HG03095 (cell line): Measurements from ENCODE around the gene CACNG4.

Experiments used
- ATAC-seq: cut with Tn5 transposase; IDR thresholded peaks from one replicate; pipeline ENCODE4 v1.9.1; 2021; ENCODE audit warnings: moderate library complexity; ENCODE audit not compliant: unreplicated experiment

The CACNG4 gene

DNA sequence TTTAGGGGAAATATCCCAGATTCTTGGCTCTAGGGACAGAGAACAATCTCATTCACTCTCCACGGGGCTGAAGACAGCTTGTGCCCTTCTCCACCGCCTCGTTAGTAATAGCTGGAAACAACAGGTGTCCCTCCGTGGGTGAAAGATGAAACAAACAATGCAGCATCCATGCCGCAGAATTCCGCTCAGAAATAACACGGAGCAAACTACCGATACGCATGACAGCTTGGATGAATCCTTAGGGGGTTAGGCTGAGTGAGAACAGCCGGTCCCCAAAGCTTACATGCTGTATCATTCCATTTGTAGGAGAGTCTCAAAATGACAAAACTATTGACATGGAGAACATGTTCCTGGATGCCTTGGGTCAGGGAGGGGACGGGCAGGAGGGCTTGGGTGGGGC is 50.5 kb downstream of the CACNG4 start:
- ATAC-seq = no peak

GRCh38 chr17:67016039-67016762 is 51.7 kb downstream of the CACNG4 start:
- no peak for ATAC-seq

DNA sequence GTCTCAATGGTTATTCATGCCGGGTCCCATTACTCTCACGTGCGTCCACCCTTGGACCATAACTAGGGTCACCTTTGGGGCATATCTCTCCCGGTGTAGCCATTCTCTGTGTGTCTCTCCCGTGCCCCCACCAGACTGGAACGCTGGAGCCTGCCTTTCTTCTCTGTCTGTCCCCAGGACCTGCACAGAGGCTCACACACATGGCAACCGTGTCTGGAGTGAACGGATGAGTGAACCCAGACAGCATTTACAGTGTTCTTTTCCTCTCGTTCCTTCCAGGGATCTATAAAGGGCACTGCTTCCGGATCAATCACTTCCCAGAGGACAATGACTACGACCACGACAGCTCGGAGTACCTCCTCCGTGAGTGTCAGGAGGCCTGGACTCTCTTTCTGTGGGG is 53.4 kb downstream of the CACNG4 start:
- ATAC-seq = no peak

DNA sequence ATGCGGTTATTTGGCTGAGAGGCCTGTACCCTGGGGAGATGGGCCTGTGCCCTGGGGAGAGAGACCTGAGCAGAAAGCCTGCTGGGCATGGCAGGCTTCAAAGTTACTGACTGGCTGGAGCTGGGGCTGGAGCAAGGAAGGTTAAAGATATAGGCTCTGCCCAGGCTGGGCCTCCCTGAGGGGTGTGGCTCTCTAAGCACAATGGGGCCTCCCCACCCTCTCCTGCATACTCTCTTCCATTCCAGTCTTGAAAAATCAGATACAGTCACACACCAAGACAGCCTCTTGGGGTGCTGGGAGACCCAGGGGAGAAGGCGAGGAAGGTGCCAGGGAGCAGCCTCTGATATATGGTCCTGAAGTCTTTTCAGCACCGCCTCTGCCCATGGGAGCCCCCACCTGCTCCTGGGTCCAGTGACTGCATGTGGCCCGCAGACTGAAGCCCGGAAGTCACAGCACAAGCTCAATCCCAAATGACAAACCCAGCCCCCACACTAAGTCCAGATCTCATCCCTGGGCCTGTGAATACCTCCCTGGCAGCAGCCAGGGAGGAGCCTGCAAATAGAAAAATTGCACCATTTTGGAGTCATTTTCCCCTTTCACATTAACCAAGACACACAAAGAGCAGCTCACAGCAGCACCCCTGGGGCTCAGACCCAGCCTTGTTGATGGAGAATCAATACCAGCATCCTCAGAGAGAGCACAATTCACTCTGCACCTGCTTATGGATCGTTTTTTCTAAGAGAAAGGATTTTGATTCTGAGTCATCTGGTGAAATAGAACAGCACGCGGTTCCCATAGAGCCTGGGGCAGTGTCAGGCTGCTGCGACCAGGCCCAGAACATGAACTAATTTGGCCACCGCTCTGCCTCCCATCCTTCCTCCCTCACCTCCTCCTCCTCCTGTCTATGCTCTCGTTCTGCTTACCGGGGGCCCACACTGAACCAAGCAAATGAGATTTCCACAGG is 54.2 kb downstream of the CACNG4 start:
- no peak for ATAC-seq

DNA sequence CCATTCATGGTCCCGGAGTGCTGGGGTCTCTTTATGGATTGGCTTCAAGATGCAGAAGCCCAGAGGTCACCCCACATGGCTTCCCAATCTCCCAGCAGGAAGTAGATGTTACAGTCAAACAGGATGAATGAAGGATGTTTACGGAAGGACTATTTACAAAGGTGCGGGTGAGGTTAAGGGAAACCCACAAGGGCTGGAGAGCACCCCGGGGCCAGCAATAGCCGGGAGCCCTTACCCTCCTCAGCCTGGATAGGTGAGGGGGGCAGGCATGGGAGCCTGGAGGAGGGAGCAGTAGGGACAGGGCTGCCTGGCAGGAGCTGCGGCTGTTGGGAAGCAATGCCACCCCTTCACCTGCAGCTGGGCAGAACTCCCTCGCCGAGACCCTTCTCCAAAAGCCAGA is 55.3 kb downstream of the CACNG4 start:
- ATAC-seq = no peak

DNA sequence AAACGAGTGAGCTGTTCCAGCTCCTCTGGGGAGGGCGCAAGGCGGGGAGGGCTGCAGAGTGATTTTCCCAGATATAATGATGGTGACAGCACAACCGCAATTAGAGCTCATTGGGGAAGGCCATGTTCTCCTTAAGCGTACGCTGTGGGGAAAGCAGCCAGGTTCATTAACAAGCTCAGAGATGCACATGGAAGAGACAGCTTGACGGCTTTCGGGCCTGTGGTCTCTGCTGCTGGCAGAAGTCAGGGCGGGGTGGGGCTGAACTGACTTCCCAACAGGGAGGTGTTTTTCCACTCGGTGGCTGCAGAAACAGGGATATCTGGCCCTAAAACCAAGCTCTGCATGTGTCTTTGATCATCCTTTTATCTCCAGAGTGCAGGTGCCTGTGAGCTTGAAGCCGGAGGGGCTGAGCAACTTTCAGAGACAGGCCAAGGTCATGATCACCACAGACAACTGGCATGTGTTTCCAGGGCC is 55.8 kb downstream of the CACNG4 start:
- no peak for ATAC-seq

DNA sequence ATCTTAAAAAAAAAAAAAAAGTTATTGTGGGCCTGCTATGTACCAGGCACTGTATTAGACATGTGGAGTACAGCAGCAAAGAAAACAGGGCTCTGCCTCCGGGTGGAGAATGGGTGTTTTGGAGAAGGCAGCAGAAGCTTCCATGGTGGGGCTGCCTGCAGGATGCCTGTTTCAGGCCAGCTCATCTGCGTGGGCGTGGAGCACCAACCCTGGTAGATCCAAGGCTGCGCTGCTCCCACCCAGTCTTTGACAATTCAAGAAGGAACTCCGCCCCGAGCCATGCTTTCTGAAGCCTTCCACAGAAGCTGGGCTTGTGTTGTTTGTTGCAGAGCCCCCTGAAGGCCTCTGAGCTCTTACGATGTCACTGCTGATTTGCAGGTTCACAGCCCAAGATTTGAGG is 56.7 kb downstream of the CACNG4 start:
- no peak for ATAC-seq

DNA sequence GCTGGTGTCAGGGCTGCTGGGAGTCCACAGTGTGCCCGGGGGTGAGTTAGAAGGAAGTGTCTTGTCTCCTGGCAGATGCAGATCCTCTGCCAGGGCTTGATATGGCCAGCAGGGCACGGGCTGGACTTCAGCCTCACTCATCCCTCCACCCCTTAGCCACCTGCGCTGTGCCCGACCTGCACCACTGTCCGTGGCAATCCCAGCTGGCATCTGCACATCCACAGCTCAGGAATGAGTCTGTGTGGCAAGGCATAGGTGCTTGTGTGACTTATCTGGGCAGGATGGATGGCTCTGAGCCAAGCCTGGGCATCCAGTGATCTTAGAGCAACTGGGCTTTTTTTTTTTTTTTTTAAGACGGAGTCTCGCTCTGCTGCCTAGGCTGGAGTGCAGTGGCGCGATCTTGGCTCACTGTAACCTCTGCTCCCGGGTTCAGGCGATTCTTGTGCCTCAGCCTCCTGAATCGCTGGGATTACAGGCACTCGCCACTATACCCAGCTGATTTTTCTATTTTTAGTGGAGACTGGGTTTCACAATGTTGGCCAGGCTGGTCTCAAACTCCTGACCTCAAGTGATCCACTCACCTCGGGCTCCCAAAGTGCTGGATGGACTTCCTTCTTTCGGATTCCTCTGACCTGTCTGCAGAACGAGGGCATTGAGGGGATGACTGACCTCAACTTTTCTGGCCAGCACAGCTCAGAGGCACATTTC is 57.4 kb downstream of the CACNG4 start:
- no peak for ATAC-seq

GRCh38 chr17:67022451-67022810 is 57.9 kb downstream of the CACNG4 start:
- no peak for ATAC-seq

GRCh38 chr17:67024736-67025135 is 60.2 kb downstream of the CACNG4 start:
- ATAC-seq = no peak

DNA sequence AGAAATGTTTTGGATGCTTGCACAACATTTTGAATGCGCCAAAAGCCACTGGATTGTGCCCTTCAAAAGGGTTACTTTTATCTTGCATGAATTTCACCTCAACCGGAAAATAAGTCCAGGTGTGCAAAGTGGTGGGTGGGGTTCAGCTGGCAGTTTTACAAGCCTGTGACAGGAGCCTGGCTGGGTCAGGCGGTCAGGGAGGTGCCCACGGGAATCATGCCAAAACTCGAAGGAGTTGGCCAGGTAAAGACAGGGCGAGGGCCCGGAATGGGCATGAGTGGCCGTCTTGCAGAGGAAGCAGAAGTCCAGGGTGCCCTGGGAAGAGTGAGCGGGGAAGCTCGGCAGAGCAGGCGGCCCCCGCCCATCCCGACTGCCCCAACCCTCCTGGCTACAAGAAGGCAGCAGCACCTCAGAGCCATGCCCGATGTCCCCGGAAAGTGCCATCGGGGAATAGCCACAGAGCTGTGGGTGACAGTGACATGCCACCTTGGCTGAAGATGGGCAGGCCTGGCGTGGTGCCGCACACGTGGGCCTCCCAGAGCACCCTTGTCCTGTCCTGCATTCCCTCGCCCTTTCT is 60.8 kb downstream of the CACNG4 start:
- ATAC-seq = no peak

DNA sequence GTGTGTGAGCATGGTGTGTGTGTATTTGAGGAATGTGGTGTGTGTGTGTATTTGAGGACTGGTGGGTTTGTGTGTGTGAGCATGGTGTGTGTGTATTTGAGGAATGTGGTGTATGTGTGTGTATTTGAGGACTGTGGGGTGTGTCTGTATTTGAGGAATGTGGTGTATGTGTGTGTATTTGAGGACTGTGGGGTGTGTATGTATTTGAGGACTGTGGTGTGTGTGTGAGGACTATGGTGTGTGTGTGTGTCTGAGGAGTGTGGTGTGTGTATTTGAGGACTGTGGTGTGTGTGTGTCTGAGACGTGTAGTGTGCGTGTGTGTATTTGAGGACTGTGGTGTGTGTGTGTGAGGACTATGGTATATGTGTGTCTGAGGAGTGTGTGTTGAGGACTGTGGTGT is 61.8 kb downstream of the CACNG4 start:
- no peak for ATAC-seq

- no peak for ATAC-seq
These were observed 62.6 kb downstream of the CACNG4 start for GRCh38 chr17:67027031-67027628.

GRCh38 chr17:67030641-67031040 is 66.1 kb downstream of the CACNG4 start:
- ATAC-seq = no peak

DNA sequence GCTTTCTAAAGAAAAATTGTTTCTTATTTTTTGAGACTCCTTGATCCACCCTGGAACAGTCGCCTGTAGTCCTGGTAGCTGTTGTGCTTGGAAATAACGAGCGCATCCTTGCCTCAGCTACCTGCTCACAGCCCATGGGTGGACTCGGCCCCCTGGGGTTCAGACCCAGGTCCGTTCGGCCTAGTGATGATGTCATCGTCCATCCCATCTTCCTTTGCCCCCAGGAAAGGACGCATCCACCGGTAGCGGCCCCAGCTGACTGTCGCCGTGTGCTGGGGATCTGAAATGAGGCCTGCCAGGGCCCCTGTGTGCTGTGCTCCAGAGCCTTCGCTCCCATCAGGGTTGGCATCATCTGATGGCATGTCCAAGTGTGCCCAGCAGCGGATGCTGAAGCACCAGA is 67.9 kb downstream of the CACNG4 start:
- no peak for ATAC-seq

- no peak for ATAC-seq
These were observed 68.5 kb downstream of the CACNG4 start for GRCh38 chr17:67032985-67033384.

GRCh38 chr17:67033613-67034012 is 69.1 kb downstream of the CACNG4 start:
- no peak for ATAC-seq

- no peak for ATAC-seq
These were observed 70.9 kb downstream of the CACNG4 start for GRCh38 chr17:67035131-67036083.

DNA sequence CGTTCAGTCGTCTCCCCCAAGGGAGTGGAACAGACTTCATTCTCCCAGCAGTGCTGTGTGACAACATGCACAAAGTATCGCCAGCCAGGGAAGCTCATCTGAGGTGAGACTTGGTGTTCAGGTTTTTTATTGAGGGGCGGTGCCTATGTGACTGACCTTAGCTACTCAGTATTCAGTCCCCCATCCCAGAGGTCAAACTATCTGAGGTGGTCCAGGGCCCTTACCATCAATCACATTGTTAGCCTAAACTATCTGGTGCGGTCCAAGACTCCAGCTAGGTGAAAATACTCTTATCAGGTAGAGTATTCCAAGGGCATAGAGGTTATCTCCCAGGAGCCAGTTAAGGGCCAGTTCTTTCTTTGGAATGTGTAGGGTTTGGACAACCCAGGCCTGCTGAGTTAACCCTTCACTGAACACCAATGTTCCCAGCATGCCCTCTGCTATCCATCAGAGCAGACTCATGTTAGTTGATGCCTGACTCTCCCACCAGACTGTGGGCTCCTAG is 74.4 kb downstream of the CACNG4 start:
- ATAC-seq = no peak
